GM18519 (cell line): ENCODE data around the gene ANKRD16.
"Not testable (repeated sequence)": the region's sequence is repeated elsewhere in the genome, so short reads cannot be mapped to it uniquely, and the experiment has no call there.

Experiments used
- ATAC-seq: cut with Tn5 transposase; IDR thresholded peaks from one replicate; pipeline ENCODE4 v1.9.1; 2021; ENCODE audit warnings: mild to moderate bottlenecking, moderate library complexity; ENCODE audit not compliant: unreplicated experiment, low FRiP score

Gene ANKRD16

DNA sequence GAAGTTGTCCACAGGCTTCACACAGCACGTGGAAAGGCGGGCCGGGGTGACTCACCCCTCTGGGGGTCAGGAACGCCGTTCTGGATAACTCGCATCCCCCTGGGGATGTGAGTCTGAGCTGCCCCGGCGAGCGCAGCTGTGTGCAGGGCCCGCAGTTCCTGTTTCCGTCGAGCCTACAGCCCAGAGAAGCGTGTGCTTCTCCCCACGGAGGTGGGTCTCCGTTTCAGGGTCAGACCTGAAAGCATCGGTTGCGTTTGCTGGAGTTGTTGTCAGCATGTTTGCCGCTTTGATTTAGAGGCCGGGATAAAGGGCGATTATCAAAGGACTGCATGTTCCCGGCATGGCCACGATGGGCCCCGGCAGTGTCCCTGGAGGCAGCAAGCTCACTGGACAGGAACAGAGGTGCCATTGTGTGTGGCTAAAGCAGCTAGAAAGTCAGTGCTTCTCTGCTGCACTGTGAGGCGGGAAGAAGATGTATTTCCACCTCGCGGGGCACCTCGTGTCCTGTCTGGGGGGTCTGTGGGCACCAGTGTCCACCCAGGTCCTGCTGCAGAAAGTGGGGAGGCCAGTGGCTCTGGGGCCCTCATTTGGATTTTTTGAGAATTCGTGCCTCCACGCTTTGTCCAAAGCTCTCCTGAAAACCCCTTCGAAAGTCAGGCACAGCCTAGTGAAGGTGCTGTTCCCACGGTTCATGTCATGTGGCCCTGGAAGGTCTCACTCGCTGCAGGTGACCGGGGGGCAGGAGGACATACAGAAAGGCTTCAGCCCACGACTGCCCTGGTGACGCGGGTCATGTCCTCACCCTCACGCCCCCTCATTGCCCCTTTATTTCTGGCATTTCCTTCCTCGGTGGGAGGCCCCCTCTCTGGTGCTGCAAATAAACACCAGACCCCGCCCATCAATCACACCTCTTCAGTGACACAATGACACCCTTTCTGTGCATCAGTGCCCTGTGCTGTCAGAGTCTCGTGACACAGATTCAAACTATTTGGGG is 49.1 kb downstream of the ANKRD16 start:
- peak; percentile 60 for ATAC-seq

DNA sequence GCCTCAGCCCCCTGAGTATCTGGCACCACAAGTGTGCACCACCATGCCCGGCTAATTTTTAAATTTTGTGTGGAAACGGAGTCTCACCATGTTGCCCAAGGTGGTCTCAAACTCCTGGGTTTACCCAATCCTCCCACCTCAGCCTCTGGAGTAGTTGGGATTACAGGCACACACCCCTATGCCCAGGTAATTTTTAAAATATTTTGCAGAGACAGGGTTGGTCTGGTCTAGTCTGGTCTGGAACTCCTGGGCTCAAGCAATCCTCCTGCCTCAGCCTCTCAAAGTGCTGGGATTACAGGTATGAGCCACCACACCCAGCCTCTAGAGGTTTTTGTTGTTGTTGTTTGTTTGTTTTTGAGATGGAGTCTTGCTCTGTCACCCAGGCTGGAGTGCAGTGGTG is 53.5 kb downstream of the ANKRD16 start:
- ATAC-seq = not testable (repeated sequence)

- ATAC-seq = no peak
Observed at GRCh38 chr10:5835446-5836095, 54.1 kb downstream of the ANKRD16 start.

DNA sequence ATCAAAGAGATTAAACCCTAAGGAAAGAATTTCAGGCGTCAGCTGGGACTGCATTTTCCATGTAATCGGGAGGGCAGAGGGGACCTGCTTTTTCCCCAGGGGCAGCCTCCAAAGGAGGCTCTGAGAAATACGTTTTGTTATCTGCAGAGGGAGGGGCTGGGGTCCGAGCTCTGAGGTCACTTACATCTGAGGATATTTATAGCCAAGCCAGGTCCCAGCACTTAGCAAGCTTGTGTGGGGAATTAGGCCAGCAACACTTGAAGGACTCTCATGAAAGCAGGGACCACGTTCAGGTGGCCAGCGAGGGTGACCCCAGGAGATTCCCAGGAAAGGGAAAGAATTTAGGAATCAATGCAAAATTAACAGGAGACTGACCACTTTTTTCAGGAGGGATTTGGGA is 55.9 kb downstream of the ANKRD16 start:
- no peak for ATAC-seq

DNA sequence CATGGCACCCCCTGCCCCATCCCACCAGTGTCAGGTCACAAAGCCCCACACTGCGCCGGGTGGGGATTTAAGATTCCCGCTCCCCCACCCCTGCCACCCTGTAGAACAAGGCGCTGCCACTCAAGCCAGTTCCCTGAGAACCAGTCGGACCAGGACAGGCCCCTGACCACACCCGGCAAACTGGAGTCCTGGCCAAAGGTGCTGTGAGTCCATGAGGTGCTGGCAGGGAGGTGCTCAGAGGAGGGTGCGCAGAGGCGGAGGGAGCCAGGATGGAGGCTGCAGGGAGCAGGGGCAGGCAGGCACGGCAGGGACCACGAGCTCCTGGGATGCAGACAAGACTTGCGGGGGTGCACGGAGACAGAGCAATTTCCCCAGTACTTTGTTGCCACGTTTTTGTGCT is 56.7 kb downstream of the ANKRD16 start:
- no peak for ATAC-seq

GRCh38 chr10:5831446-5831782 is 58.3 kb downstream of the ANKRD16 start:
- ATAC-seq = no peak

DNA sequence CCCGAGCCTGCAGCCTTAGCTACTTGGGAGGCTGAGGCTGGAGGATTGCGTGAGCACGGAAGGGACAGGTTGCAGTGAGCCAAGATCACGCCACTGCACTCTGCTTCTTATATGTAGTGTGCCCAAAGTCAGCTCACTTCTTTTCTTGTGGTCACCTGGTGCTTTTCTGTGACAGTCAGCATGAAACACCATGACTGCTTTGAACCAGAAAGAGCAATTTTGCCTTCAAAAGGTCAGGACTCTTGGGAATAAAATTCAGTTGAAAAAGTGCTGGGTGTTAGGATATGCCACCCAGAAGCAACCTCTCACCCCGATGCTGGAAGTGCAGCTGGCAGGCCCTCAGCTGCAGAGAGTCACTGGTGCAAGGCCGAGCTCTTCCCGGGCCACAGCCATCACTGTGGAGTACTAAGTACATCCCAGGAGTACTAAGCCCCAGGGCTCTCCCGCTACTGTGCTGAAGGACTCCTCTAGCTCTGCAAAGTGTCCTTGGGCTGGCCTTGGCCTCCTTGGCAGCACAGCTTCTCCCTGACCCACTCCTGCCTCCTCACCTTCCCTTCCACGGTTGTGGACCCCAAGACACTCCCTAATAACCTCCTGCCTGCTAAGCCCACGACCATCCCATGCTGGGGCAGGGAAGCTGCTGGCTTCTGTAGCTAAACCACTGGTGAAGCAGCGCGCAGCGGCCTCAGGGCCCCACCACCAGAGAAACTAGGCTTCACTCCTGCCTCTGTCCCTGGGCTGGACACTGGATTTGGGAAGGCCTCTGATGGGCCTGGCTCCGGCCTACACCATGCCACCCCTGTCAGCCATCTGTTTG is 58.9 kb downstream of the ANKRD16 start:
- ATAC-seq = no peak

DNA sequence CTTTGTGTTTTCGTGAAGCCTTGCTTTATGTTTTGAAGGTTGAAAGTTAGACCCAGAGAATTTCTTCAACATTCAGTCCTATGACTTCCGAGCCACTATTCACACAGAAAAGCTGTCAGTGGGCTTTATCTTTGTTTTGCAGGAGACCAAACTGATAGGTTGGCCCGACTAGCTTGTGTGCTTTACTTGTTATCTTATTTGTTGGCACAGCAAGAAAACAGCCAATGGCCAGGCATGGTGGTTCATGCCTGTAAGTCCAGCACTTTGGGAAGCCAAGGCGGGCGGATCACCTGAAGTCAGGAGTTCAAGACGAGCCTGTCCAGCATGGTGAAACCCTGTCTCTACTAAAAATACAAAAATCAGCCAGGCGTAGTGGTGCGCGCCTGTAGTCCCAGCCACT is 60.4 kb downstream of the ANKRD16 start:
- ATAC-seq = no peak

- ATAC-seq = no peak
Observed at GRCh38 chr10:5828725-5829124, 61.0 kb downstream of the ANKRD16 start.

DNA sequence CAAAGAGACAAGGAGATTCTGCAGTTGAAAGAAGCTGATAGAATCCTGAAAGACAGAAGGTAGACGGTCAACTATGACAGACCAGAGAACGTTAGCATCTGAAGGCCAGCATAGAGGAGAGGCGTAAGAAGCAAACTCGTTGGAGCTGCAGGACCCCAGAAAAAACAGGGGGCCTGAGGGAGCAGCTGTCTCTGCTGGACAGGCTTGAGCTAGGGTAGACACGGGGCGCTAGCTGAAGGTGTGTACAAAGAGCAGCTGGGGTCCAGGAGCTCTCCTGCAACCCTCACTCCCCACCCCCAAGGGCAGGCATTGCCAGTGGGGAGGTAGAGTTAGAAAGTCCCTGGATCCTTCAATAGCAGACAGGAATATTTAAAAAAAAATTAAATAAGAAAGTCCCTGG is 61.9 kb downstream of the ANKRD16 start:
- ATAC-seq = no peak

- not testable (repeated sequence) for ATAC-seq
Observed at GRCh38 chr10:5826511-5826910, 63.2 kb downstream of the ANKRD16 start.

DNA sequence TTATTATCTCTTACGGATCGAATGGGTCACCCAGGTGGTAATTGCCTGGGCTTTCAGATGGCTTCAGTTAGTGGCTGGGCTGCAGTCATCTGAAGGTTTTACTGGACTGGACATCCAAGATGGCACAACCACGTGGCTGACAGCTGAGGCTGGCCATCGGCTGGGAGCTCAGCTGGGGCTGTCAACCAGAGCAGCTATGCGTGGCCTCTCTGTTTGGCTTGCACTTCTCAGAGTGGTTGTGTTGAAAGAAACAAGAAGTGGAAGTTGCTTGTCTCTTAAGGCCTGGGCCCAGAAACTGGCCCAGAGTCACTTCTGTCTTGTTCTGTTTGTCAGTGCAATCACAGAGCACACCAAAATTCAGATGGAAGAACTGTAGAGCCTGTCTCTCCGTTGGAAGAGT is 70.8 kb downstream of the ANKRD16 start:
- ATAC-seq = peak; percentile 31

GRCh38 chr10:5818048-5818331 is 71.7 kb downstream of the ANKRD16 start:
- ATAC-seq = no peak

DNA sequence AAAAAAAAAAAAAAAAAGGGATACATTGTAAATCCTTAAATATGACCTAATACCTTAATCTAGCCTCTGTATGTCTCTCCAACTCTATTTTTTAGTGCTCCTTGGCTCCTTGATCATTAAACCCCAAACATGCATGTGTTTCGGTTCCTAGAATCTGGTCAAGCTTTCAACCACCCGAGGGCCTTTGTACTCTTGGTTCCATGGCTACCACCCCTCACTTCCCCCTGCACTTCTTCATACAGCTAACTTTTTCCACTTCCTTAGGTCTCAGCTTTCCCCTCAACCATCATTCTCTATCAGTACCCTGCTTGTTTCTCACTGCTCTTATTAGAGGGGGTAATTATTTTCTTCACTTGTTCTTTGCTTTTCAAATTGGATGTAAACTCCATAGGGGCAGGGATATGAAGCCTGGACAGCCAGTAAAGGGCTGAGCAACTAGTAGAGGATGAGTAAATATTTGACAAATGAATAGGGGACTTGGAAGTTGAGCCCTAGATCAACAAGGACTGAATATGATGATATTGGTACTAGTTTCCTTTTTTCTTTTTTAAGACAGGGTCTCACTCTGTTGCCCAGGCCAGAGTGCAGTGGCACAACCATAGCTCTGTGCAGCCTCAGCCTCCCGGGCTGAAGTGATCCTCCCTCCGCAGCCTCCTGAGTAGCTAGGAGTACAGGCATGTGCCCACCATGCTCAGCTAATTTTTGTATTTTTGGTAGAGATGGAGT is 72.2 kb downstream of the ANKRD16 start:
- no peak for ATAC-seq

GRCh38 chr10:5816170-5816569 is 73.5 kb downstream of the ANKRD16 start:
- ATAC-seq = no peak

GRCh38 chr10:5814110-5815107 is 75.3 kb downstream of the ANKRD16 start:
- no peak for ATAC-seq

- peak; percentile 55 for ATAC-seq
Observed at GRCh38 chr10:5813341-5814109, 76.2 kb downstream of the ANKRD16 start, which contains the start of gene GDI2. Gene GDI2 (minus strand): TSS chr10:5813434. CDS start chr10:5813258, 176 bp downstream.

DNA sequence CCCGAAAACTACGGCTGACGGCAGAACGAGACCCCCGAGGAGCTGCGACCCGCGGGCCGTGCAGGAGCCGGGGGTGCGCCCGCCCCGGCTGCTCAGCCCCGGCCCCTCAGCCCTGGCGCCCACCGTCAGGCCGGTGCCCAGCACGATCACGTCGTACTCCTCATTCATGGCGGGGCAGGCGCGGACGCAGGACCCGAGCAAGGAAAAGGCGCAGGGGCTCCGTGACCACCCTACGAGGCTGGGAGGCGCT is 76.7 kb downstream of the ANKRD16 start:
- no peak for ATAC-seq
